GOT3 (cell line): ENCODE results near the gene NANOS1.

Experiments
- DNase-seq: peaks from one replicate; lab custom pipeline; 2025; ENCODE audit warnings: mixed read lengths; lab: John Stamatoyannopoulos, UW

The NANOS1 gene

GRCh38 chr10:119029613-119030420 is at the start of gene NANOS1:
Gene NANOS1 (plus strand): TSS chr10:119029714. CDS start chr10:119029802, 88 bp downstream.
- no peak for DNase-seq

DNA sequence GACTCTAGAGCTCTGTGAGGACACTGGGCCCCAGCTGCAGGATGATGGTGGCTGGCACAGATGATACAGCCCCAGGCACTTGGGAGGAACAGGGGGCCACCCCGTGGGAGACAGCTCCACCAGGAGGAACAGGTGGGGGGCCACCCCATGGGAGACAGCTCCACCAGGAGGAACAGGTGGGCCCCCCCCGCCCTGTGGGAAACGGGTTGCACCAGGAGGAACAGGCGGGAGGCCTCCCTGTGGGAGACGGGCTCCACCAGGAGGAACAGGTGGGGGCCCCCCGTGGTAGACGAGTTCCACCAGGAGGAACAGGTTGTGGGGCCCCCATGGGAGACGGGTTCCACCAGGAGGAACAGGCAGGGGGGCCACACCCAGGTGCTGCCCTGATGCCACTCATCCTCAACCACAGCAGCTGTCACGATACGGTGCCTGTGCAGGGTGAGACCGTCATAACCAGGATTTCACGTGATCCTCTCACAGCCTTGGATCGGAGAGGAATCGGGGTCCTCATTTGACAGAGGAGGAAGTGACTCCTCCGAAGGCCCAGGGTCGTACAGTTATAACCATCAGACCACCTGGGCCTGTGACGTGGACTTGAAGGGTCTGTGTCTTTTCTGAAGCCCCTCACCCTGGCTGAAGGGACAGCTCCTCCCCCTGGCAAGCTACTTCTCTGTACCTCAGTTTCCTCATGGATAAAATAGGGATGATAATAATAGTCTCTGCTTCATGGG is 49.2 kb upstream of the NANOS1 start:
- DNase-seq = no peak

- no peak for DNase-seq
Measured at GRCh38 chr10:118980870-118981269, 48.6 kb upstream of the NANOS1 start.

GRCh38 chr10:118981946-118982345 is 47.6 kb upstream of the NANOS1 start:
- no peak for DNase-seq

DNA sequence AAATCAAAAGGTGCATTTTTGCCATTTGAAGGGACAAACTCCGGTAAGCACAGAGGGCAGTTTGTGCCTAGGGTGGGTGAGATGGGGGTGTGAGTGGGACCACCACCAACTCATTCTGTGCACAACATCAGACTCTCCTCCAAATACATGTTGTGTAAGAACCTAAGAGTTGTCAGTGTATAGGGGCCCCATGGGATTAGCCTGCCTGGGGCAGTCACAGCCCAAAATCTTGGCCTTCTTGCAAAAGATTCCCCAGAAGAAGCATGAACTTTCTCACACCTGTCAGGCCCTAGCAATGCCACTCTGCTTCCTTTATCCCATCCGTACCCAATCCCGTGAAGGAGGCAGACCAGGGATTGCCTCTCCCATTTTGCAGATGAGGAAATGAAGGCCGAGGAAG is 47.1 kb upstream of the NANOS1 start:
- no peak for DNase-seq

DNA sequence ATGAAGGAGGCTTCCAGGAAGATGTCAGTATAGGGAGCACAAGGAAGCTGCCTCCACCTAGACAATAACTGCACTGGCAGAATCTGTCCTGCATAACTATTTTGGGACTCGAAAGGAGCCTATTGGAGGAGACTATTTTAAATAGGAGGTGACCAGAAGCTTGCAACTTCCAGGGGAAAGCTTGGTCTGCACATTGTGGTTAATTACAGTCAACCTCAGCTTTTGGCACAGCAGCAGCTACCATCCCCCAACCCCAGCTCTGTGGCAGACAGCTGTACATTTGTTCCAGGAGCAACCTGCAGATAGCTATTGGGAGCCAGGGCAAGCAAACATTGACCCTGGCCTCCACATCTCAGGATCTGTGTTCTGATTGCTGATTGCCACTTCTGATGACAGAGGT is 46.3 kb upstream of the NANOS1 start:
- DNase-seq = no peak

GRCh38 chr10:118985576-118985975 is 43.9 kb upstream of the NANOS1 start:
- no peak for DNase-seq

GRCh38 chr10:118986815-118987790 is 42.4 kb upstream of the NANOS1 start:
- DNase-seq = no peak

GRCh38 chr10:118990326-118990725 is 39.2 kb upstream of the NANOS1 start:
- DNase-seq = no peak

- no peak for DNase-seq
Measured at GRCh38 chr10:118992496-118992895, 37.0 kb upstream of the NANOS1 start.

DNA sequence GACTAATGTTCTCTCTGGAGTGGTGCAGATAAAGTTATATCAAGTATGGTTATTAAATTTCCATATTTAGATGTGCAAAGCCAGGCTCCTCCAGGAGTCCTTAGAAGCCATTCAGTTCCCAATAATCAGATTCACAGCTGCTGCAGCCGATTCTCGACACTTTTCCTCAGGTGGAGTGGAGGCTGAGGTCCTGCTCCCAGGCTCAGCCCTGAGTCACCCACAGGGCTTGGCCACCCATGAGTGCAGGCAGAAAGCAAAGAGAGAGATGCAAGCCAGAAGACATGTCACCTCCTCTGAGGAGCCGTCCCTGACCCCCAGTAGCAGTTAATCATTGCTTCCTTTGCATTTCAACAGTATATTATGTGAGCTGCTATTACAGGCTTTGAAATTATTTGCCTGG is 36.3 kb upstream of the NANOS1 start:
- DNase-seq = no peak

DNA sequence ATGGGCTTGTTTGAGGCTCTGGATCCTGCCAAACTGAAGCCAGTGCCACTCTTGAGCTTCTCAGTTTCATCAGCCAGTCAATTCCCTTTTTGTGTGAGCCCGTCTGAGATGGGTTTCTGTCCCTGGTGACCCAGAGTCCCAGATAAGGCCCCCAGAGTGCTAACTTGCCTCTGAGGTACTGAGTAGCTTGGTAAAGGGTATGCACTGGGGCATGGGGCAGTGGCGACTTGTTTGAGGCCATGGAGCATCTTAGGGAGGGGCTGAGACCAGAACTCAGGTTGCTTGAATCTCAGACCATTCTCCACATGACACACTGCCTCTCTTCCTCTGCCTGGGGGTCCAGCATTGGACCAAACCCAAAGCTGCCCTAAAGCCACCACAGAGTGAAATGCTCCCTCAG is 35.2 kb upstream of the NANOS1 start:
- DNase-seq = no peak

DNA sequence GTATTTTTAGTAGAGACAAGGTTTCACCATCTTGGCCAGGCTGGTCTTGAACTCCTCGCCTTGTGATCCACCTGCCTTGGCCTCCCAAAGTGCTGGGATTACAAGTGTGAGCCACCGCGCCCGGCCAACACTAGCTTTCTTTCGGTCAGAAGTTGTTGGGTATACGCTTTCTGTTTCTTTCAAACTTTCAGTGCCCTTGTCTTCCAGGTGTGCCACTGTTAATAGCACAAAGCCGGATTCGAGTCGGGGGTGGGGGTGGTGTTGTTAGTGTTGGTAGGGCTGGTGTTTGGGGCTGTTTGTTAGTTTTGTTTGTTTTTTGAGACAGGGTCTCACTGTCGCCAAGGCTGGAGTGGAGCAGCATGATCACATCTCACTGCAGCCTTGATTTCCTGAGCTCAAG is 33.8 kb upstream of the NANOS1 start:
- DNase-seq = no peak

DNA sequence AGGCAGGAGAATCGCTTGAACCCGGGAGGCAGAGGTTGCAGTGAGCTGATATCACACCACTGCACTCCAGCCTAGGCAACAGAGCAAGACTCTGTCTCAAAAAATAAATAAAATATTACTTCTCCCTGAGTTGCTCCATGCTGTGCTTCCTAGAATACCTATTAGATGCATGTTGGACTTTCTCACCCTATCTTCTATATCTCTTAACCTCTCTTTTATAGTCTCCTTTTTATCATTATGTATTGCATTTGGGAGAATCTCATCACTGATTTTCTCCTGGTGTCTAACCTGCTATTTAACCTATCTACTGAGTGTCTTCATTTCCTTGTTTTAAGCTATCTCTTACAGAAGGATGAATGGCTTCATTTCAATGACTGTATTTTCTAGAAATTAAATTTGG is 32.1 kb upstream of the NANOS1 start:
- DNase-seq = no peak

DNA sequence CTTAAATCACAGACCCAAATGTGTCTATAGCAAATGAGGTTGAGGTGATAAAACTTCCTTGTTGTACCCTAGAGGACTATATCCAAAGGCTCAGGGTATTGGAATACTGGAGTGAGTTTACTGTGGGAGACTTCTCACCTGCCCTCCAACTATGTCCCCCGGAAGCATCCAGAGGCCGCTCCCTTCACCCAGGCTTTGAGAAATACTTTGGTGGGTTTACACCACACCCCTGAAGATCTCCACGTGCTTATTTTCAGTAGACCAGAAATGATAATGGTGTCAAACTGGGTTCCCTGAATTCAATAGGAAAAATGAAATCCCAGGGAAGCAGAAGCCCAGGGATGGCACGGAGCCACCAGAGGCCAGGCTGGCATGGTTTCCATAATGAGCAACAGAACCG is 31.3 kb upstream of the NANOS1 start:
- no peak for DNase-seq

- DNase-seq = no peak
Measured at GRCh38 chr10:119001717-119002500, 27.6 kb upstream of the NANOS1 start.

GRCh38 chr10:119003572-119004289 is 25.8 kb upstream of the NANOS1 start:
- DNase-seq = no peak

DNA sequence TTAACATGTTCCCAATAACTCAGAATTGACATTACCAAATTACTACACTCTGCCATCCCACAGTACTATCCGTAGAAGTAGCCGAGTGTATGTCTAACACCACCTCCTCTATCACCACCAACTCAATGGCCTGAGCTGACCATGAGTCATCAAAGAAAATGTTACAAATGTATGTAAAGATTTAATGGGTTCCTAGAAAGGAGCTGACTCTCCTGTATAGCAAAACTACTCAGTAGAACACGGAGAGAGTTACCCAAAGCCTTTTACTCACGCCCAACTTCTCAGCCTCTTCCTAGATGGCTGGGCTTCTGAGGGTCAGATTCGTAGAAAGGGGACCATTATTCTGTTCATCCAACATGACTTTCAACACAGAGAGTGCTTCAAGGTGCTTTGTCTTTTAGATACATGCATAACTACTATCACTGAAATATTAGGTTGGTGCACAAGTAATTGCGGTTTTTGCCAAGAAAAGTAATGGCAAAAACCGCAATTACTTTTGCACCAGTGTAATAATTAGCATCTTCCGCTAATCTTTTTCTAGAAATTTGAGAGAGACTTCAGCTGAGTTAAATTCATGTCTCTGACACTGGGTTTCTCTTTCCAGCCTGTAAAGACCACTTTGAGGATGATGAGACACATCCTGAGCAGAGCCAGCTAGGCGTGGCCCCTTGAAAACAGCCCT is 24.0 kb upstream of the NANOS1 start:
- DNase-seq = no peak

DNA sequence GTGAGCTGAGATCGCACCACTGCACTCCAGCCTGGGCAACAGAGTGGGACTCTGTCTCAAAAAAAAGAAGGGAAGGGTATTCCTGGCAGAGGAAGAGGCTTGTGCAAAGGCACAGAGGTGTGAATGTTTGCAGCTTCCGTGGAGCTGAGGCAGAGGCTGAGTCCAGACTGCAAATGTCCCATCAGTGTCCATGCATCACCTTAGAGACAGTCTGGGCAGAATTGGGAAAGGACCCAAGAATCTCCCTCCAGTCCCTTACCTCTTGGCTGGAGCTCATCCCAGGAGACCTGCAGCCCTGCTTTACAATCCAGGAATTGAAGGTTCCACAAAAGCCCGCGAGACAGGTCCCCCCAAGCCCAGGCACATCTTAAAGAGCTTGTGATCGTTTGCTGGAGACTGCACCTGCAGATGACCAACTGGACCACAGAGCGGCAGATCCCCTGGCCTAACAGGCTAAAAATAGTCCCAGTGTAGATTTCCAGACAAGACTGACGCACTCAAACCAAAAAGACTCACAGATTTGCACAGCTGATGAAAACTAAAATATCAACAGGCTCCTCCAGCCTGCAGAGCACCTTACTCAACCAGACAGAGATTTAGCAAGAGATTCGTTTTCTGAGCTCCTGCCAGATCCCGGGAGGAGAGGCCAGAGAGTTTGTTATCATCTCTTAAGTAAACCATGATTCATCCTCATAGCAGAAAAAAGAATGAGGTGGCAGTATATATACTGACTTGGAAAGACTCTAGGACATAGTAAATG is 22.9 kb upstream of the NANOS1 start:
- DNase-seq = peak; percentile 64

- no peak for DNase-seq
Measured at GRCh38 chr10:119007211-119007574, 22.3 kb upstream of the NANOS1 start.
